Endothelial cell of umbilical vein (primary cell): ENCODE data around the gene USP7. TPM values are rescaled to one million over a fixed set of nuclear protein-coding genes. Genes with fewer than 3 reads are reported as not detected.

Source experiments
- BruUV-seq: library from RNA; stranded (reverse); fragments of 400-500 nt; replicated peaks from 2 replicates; lab custom pipeline; 2021; lab: Mats Ljungman, UMichigan
- CTCF ChIA-PET: fragments of 300-600, 350-600 bp; sonication (Branson Sonifier 250); formaldehyde crosslinking; loops from one replicate; lab custom pipeline; 2021; ENCODE audit warnings: antibody characterized with exemption, inconsistent platforms; lab: Charles Lee
- POLR2A ChIA-PET: fragments of 300-600, 350-600 bp; sonication (Branson Sonifier 250); formaldehyde crosslinking; loops from one replicate; lab custom pipeline; 2021; ENCODE audit warnings: antibody characterized with exemption, inconsistent platforms; lab: Charles Lee
- DNase-seq: peaks from one replicate; pipeline ENCODE4 v3.0.0-alpha.2; 2011; ENCODE audit warnings: low read depth, low spot score
- FAIRE-seq: peaks from 2 replicates; lab custom pipeline; 2011; peaks lifted over from hg19 to GRCh38; lab: Jason Lieb, UNC
- H2AFZ ChIP-seq: 2 replicates; pipeline ENCODE4 v1.6.0; 2012; ENCODE audit warnings: low read depth, low read length, control low read depth, inconsistent platforms
- H3K27ac ChIP-seq: 2 replicates; pipeline ENCODE4 v1.5.1; 2011; ENCODE audit warnings: low read depth, mild to moderate bottlenecking, control low read depth, low read length, moderate library complexity; ENCODE audit not compliant: insufficient read depth
- H3K27me3 ChIP-seq, 2 experiments: 2 replicates each; pipeline versions ENCODE4 v1.6.0 to v1.6.1; 2011; ENCODE audit warnings: low read length in 2 of 2, mixed read lengths in 1 of 2; ENCODE audit not compliant: control insufficient read depth in 2 of 2, insufficient read depth in 2 of 2
- H3K36me3 ChIP-seq, 2 experiments: 2 replicates in 1 of 2; 3 replicates in 1 of 2; pipeline ENCODE4 v1.5.1; 2011; ENCODE audit warnings: low read length in 2 of 2, mild to moderate bottlenecking in 1 of 2, moderate library complexity in 1 of 2; ENCODE audit not compliant: control insufficient read depth in 2 of 2, insufficient read depth in 2 of 2; ENCODE audit errors: extremely low read depth in 1 of 2
- H3K4me1 ChIP-seq: 3 replicates; pipeline ENCODE4 v1.5.1; 2011; ENCODE audit warnings: mild to moderate bottlenecking, low read length; ENCODE audit not compliant: control insufficient read depth, insufficient read depth; ENCODE audit errors: extremely low read depth
- H3K4me2 ChIP-seq: 2 replicates; pipeline ENCODE4 v1.6.1; 2011; ENCODE audit warnings: low read length, control low read depth, mixed read lengths; ENCODE audit not compliant: insufficient read depth
- H3K4me3 ChIP-seq, 3 experiments: fragments of 200-600 bp in 1 of 3; sonication (generic), shearing (Covaris generic) in 1 of 3; replicated peaks in 1 of 3; 2 replicates each; pipeline ENCODE4 v1.5.1; 2011 to 2016; ENCODE audit warnings: control low read depth in 3 of 3, low read length in 3 of 3, mild to moderate bottlenecking in 2 of 3, inconsistent platforms in 1 of 3, low read depth in 1 of 3, moderate library complexity in 1 of 3; ENCODE audit not compliant: insufficient read depth in 1 of 3
- H3K79me2 ChIP-seq: 2 replicates; pipeline ENCODE4 v1.6.0; 2012; ENCODE audit warnings: low read length, inconsistent platforms; ENCODE audit not compliant: control insufficient read depth, insufficient read depth
- H3K9ac ChIP-seq: replicated peaks from 2 replicates; pipeline ENCODE3; 2011; ENCODE audit warnings: low read length, control low read depth; ENCODE audit not compliant: insufficient read depth; ENCODE audit errors: extremely low read depth
- H3K9me1 ChIP-seq: replicated peaks from 3 replicates; pipeline ENCODE4 v1.6.0; 2011; ENCODE audit warnings: mild to moderate bottlenecking, low read length; ENCODE audit not compliant: control insufficient read depth, insufficient read depth; ENCODE audit errors: extremely low read depth
- H3K9me3 ChIP-seq: replicated peaks from 2 replicates; pipeline ENCODE4 v1.5.1; 2012; ENCODE audit warnings: low read length, inconsistent platforms; ENCODE audit not compliant: control insufficient read depth, insufficient read depth
- H4K20me1 ChIP-seq: replicated peaks from 2 replicates; pipeline ENCODE3; 2011; ENCODE audit warnings: mild to moderate bottlenecking, low read length; ENCODE audit not compliant: control insufficient read depth, insufficient read depth; ENCODE audit errors: extremely low read depth
- CTCF ChIP-seq, 2 donors: IDR thresholded peaks; 1 replicate in 1 of 2; 2 replicates in 1 of 2; pipeline ENCODE4 v1.5.1; 2011; ENCODE audit warnings: low read length in 2 of 2, mild to moderate bottlenecking in 2 of 2, moderate library complexity in 2 of 2, control low read depth in 1 of 2, inconsistent platforms in 1 of 2, low read depth in 1 of 2; ENCODE audit not compliant: insufficient read depth in 1 of 2; ENCODE audit errors: extremely low read depth in 1 of 2
- EZH2 ChIP-seq: IDR thresholded peaks from 2 replicates; pipeline ENCODE4 v1.6.1; 2012; ENCODE audit warnings: borderline replicate concordance, low read depth, mild to moderate bottlenecking, moderate library complexity, low read length, inconsistent platforms; ENCODE audit not compliant: severe bottlenecking
- FOS ChIP-seq: IDR thresholded peaks from 2 replicates; pipeline ENCODE4 v1.6.1; 2011; ENCODE audit warnings: mild to moderate bottlenecking, low read length, moderate library complexity, borderline replicate concordance; ENCODE audit not compliant: insufficient read depth
- GATA2 ChIP-seq: IDR thresholded peaks from 2 replicates; pipeline ENCODE4 v1.7.0; 2011; ENCODE audit warnings: low read depth, mild to moderate bottlenecking, moderate library complexity, mixed read lengths, low read length; ENCODE audit not compliant: insufficient read length, insufficient read depth
- JUN ChIP-seq: IDR thresholded peaks from 2 replicates; pipeline ENCODE4 v1.6.1; 2011; ENCODE audit warnings: borderline replicate concordance, low read depth; ENCODE audit not compliant: insufficient read length, insufficient read depth
- MYC ChIP-seq: IDR thresholded peaks from one replicate; pipeline ENCODE4 v1.6.1; 2011; ENCODE audit warnings: mild to moderate bottlenecking, low read depth, low read length
- POLR2A ChIP-seq: IDR thresholded peaks from 2 replicates; pipeline ENCODE4 v1.6.1; 2012; ENCODE audit warnings: low read depth, mild to moderate bottlenecking, control low read depth, low read length
- POLR2AphosphoS5 ChIP-seq: IDR thresholded peaks from 2 replicates; pipeline ENCODE4 v1.6.1; 2012; ENCODE audit warnings: low read depth, mild to moderate bottlenecking, control low read depth, low read length, moderate library complexity; ENCODE audit not compliant: insufficient read depth
- dilution Hi-C: fragments of 300-500 bp; cut with MboI; formaldehyde crosslinking; loops from one replicate; pipeline ENCODE4 v1.15.0; 2019; ENCODE audit warnings: low sequenced_read_pairs; ENCODE audit not compliant: extremely low pct_ligation_motif_present
- intact Hi-C: fragments of 100-400 bp; cut with micrococcal nuclease; formaldehyde crosslinking; loops from one replicate; pipeline ENCODE4 v1.10.0; 2022
- polyA plus RNA-seq, 4 experiments: library from polyadenylated mRNA; depleted of rRNA in 3 of 4; stranded (reverse) in 3 of 4; unstranded in 1 of 4; fragments of >200 nt; gene quantifications; 2 replicates each; pipeline versions ENCODE4 v1.2.1 to v1.2.3, GENCODE V29; 2011 to 2012; ENCODE audit warnings: missing spikeins in 1 of 4
- total RNA-seq: library from RNA; stranded (reverse); gene quantifications from 2 replicates; pipeline ENCODE4 v1.2.3, GENCODE V29; 2021
- TF ChIP-seq, protein P1 (sequence below): IDR thresholded peaks from 2 replicates; pipeline ENCODE4 v1.6.1; 2011; ENCODE audit not compliant: insufficient read depth, insufficient read length

USP7 gene
- total and polyA plus RNA-seq, 2 donors (not counting 3 experiments of a cell fraction or from before 2014, with no cell fraction given), result 17.7 to 130 TPM

- Histone ChIP-seq H3K27me3 (no peaks in the 10 kb centered on the region), H3K27ac (no peak overlapping the region), H3K9ac (no peak overlapping the region), H3K4me2 (no peak overlapping the region), H3K79me2 (no peaks in the 10 kb centered on the region), H3K4me3 (no peak overlapping the region), H3K36me3 (peaks cover 5 to 16% of the 10 kb centered on the region in 2 experiments), H3K4me1 (peaks cover 12% of the 10 kb centered on the region), H3K9me3 (no peaks in the 10 kb centered on the region), H4K20me1 (no peaks in the 10 kb centered on the region), H2AFZ (no peak overlapping the region), H3K9me1 (no peaks in the 10 kb centered on the region)
- intact Hi-C loops, result loop anchor here (5.0 kb wide), 1 partner anchor 119 kb away; no protein-coding TSS in a partner anchor
- BruUV-seq, result no TSS peak
- DNase-seq (no peak), FAIRE-seq (no peak)
- dilution Hi-C loops, result no loop called here
- ChIA-PET CTCF (interaction anchor here (2.1 kb wide), 1 partner anchor 121 kb away, joined by 9 read pairs; no protein-coding TSS in a partner anchor), POLR2A (no interaction called here)
- TF ChIP-seq POLR2AphosphoS5, result no peak
- no peak for TF ChIP-seq GATA2
- no peak for TF ChIP-seq MYC
- TF ChIP-seq, protein P1, sequence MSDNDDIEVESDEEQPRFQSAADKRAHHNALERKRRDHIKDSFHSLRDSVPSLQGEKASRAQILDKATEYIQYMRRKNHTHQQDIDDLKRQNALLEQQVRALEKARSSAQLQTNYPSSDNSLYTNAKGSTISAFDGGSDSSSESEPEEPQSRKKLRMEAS, result no peak
- no peak for TF ChIP-seq EZH2
- no peak for TF ChIP-seq CTCF (IDR thresholded peaks at IDR 0.05; ENCODE audit: extremely low read depth in 1 of 2, insufficient read depth in 1 of 2, low read depth in 1 of 2, low read length in 2 of 2)
- TF ChIP-seq FOS, result no peak
- TF ChIP-seq POLR2A, result no peak
- no peak for TF ChIP-seq JUN
Measured at GRCh38 chr16:8887952-8888560, 75.7 kb downstream of the USP7 start.
